HepG2 (cell line): ENCODE results near the gene ETFA. TPM values are rescaled to one million over a fixed set of nuclear protein-coding genes. Genes with fewer than 3 reads are reported as not detected.
A peak's percentile ranks its signal among the peaks of the same experiment; 100 is the strongest.

ENCODE experiments used
- ATAC-seq: fragments of 200-7000 bp; cut with Tn5 transposase; 3 replicates; pipeline ENCODE4 v1.9.1; 2020; ENCODE audit warnings: mild to moderate bottlenecking, moderate library complexity
- BruUV-seq: library from RNA; stranded (reverse); fragments of 400-500 nt; replicated peaks from 2 replicates; lab custom pipeline; 2021; lab: Mats Ljungman, UMichigan
- CTCF ChIA-PET: fragments of 300-600 bp; formaldehyde crosslinking; extraction: SDS; loops from one replicate; lab custom pipeline; 2021; ENCODE audit warnings: low total read pairs, inconsistent platforms, low intra/inter-chr PET ratio; lab: Yijun Ruan, JAX
- POLR2A ChIA-PET: fragments of 350-600 bp; sonication (Branson Sonifier 250); formaldehyde crosslinking; loops from one replicate; lab custom pipeline; 2020; ENCODE audit warnings: antibody characterized with exemption, inconsistent platforms; lab: Yijun Ruan, JAX
- DNase-seq: peaks from one replicate; pipeline ENCODE4 v3.0.0-alpha.2; 2015; ENCODE audit warnings: low spot score
- FAIRE-seq: peaks from 3 replicates; lab custom pipeline; 2011; peaks lifted over from hg19 to GRCh38; lab: Jason Lieb, UNC
- H2AFZ ChIP-seq: one replicate; pipeline ENCODE4 v1.6.1; 2011; ENCODE audit warnings: low read length, inconsistent platforms
- H3K27ac ChIP-seq: fragments of 300-600 bp; 3 replicates; pipeline ENCODE4 v1.8.0; 2011; ENCODE audit warnings: mixed run types, mild to moderate bottlenecking, mixed read lengths, low read length, inconsistent platforms; ENCODE audit not compliant: insufficient read depth; ENCODE audit errors: extremely low read length
- H3K27me3 ChIP-seq, 2 experiments: fragments of 200-600 bp in 1 of 2; 2 replicates in 1 of 2; 3 replicates in 1 of 2; pipeline versions ENCODE4 v1.6.0 to v1.8.0; 2011; ENCODE audit warnings: low read length in 2 of 2, mild to moderate bottlenecking in 2 of 2, moderate library complexity in 2 of 2, inconsistent platforms in 1 of 2; ENCODE audit not compliant: insufficient read depth in 2 of 2, control insufficient read depth in 1 of 2
- H3K36me3 ChIP-seq, 2 experiments: fragments of 200-600 bp in 1 of 2; replicated peaks in 1 of 2; 2 replicates in 1 of 2; 3 replicates in 1 of 2; pipeline versions ENCODE4 v1.5.1 to v1.8.0; 2011; ENCODE audit warnings: low read length in 2 of 2, inconsistent platforms in 1 of 2; ENCODE audit not compliant: insufficient read depth in 2 of 2, control insufficient read depth in 1 of 2
- H3K4me1 ChIP-seq: 2 replicates; pipeline ENCODE4 v1.5.1; 2012; ENCODE audit warnings: low read length, inconsistent platforms; ENCODE audit not compliant: insufficient read depth
- H3K4me2 ChIP-seq: 2 replicates; pipeline ENCODE4 v1.6.0; 2011; ENCODE audit warnings: low read depth, low read length, inconsistent platforms
- H3K4me3 ChIP-seq, 3 experiments: fragments of 200-600 bp in 1 of 3; sonication (generic), shearing (Covaris generic) in 1 of 3; replicated peaks in 1 of 3; 2 replicates each; pipeline ENCODE4 v1.5.1; 2011 to 2016; ENCODE audit warnings: low read length in 3 of 3, inconsistent platforms in 2 of 3, low read depth in 2 of 3, mild to moderate bottlenecking in 2 of 3, control low read depth in 1 of 3, mixed read lengths in 1 of 3; ENCODE audit not compliant: insufficient read depth in 1 of 3
- H3K79me2 ChIP-seq: one replicate; pipeline ENCODE4 v1.6.1; 2011; ENCODE audit warnings: low read length, inconsistent platforms; ENCODE audit not compliant: insufficient read depth
- H3K9ac ChIP-seq: 2 replicates; pipeline ENCODE4 v1.6.0; 2011; ENCODE audit warnings: mild to moderate bottlenecking, low read depth, low read length, inconsistent platforms; ENCODE audit not compliant: insufficient read depth
- H3K9me3 ChIP-seq: 2 replicates; pipeline ENCODE4 v1.5.1; 2012; ENCODE audit warnings: mild to moderate bottlenecking, low read length
- H4K20me1 ChIP-seq: 2 replicates; pipeline ENCODE4 v1.6.0; 2011; ENCODE audit warnings: inconsistent platforms, mild to moderate bottlenecking, low read length, moderate library complexity; ENCODE audit not compliant: insufficient read depth
- NFATC3 ChIP-seq: sonication (generic); formaldehyde crosslinking; IDR thresholded peaks from 2 replicates; pipeline ENCODE4 v1.5.1; 2020; ENCODE audit warnings: mild to moderate bottlenecking, missing genetic modification reagents
- TCF7 ChIP-seq: sonication (generic); IDR thresholded peaks from 2 replicates; pipeline ENCODE4 v1.6.1; 2016; ENCODE audit warnings: antibody characterized with exemption, low read depth
- ZIK1 ChIP-seq: sonication (generic); formaldehyde crosslinking; IDR thresholded peaks from 2 replicates; pipeline ENCODE4 v1.5.0; 2020; ENCODE audit warnings: mild to moderate bottlenecking, low read depth, missing genetic modification reagents, borderline replicate concordance
- ZNF101 ChIP-seq: sonication (generic); formaldehyde crosslinking; IDR thresholded peaks from 2 replicates; pipeline ENCODE4 v1.4.0; 2020; ENCODE audit warnings: mild to moderate bottlenecking, low read depth, missing genetic modification reagents, borderline replicate concordance
- WGBS: methylation state at CpG from one replicate; pipeline ENCODE4 v1.1.6; 2017; ENCODE audit warnings: low lambda C conversion rate; 5-methylcytosine and 5-hydroxymethylcytosine counted together
- in situ Hi-C: cut with HindIII; loops from 2 replicates; pipeline ENCODE4 v1.10.0; 2017; ENCODE audit warnings: low pct_unique_long_range_greater_than_20kb; ENCODE audit not compliant: extremely low pct_ligation_motif_present
- intact Hi-C: fragments of 100-400 bp; cut with micrococcal nuclease; formaldehyde crosslinking; loops from one replicate; pipeline ENCODE4 v1.10.0; 2022; ENCODE audit not compliant: unreplicated experiment
- polyA plus RNA-seq, 8 experiments: library from polyadenylated mRNA; depleted of rRNA in 3 of 8; stranded (reverse) in 7 of 8; unstranded in 1 of 8; fragments of >200 nt; fragmentation: Illumina TruSeq in 4 of 8; extraction: Trizol in 4 of 8; gene quantifications; 2 replicates each; pipeline versions ENCODE4 v1.2.1 to v1.2.3, GENCODE V29; 2011 to 2016; ENCODE audit warnings: low read depth in 4 of 8, missing spikeins in 1 of 8, mixed read lengths in 1 of 8; ENCODE audit not compliant: insufficient read depth in 1 of 8
- total RNA-seq, 5 experiments: library from RNA; depleted of rRNA; stranded (reverse); fragments of >200 nt; fragmentation: Illumina TruSeq; extraction: Trizol; gene quantifications; 2 replicates each; pipeline ENCODE4 v1.2.3, GENCODE V29; 2016; ENCODE audit warnings: low read depth in 1 of 5
- TF ChIP-seq, protein P1 (sequence below): sonication (generic); formaldehyde crosslinking; IDR thresholded peaks from 2 replicates; pipeline ENCODE4 v1.4.0; 2020; ENCODE audit warnings: missing genetic modification reagents
- TF ChIP-seq, protein P2 (sequence below): sonication (generic); formaldehyde crosslinking; IDR thresholded peaks from 2 replicates; pipeline ENCODE4 v1.5.1; 2020; ENCODE audit warnings: mild to moderate bottlenecking, missing genetic modification reagents, moderate library complexity
- TF ChIP-seq, protein P3 (sequence below): sonication (generic); formaldehyde crosslinking; IDR thresholded peaks from 2 replicates; pipeline ENCODE4 v1.4.0; 2020; ENCODE audit warnings: mild to moderate bottlenecking, missing genetic modification reagents
- TF ChIP-seq, protein P4 (sequence below): sonication (generic); formaldehyde crosslinking; IDR thresholded peaks from 2 replicates; pipeline ENCODE4 v1.4.0; 2020; ENCODE audit warnings: missing genetic modification reagents, mild to moderate bottlenecking, borderline replicate concordance

Gene ETFA
- total and polyA plus RNA-seq, 2 of the 13 experiments (the other 11 are each of a cell fraction or from before 2014, with no cell fraction given), result 291 to 396 TPM

DNA sequence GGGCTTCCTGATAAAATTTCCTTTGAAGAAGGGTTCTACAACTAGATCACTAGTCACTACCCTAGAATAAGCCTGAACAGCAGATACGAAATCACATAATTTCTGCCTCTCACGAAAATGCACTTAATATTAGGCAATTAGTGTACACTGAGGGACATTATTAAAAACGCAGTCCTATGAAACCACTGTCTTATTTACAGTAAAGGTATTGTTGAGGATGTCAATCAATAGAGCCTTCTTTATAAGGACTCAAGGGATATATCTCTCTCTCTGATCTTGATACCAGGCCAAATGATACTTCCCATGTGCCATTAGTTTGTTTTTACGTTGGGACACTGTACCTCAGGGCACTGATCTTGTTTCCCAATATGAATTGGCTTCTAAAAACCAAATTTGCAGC lies 59.6 kb downstream of the ETFA start (continued):
- TF ChIP-seq, protein P1, sequence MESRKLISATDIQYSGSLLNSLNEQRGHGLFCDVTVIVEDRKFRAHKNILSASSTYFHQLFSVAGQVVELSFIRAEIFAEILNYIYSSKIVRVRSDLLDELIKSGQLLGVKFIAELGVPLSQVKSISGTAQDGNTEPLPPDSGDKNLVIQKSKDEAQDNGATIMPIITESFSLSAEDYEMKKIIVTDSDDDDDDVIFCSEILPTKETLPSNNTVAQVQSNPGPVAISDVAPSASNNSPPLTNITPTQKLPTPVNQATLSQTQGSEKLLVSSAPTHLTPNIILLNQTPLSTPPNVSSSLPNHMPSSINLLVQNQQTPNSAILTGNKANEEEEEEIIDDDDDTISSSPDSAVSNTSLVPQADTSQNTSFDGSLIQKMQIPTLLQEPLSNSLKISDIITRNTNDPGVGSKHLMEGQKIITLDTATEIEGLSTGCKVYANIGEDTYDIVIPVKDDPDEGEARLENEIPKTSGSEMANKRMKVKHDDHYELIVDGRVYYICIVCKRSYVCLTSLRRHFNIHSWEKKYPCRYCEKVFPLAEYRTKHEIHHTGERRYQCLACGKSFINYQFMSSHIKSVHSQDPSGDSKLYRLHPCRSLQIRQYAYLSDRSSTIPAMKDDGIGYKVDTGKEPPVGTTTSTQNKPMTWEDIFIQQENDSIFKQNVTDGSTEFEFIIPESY (CRISPR knock-in tag), result no peak
- no peak for TF ChIP-seq NFATC3 (CRISPR knock-in tag)
- TF ChIP-seq, protein P2, sequence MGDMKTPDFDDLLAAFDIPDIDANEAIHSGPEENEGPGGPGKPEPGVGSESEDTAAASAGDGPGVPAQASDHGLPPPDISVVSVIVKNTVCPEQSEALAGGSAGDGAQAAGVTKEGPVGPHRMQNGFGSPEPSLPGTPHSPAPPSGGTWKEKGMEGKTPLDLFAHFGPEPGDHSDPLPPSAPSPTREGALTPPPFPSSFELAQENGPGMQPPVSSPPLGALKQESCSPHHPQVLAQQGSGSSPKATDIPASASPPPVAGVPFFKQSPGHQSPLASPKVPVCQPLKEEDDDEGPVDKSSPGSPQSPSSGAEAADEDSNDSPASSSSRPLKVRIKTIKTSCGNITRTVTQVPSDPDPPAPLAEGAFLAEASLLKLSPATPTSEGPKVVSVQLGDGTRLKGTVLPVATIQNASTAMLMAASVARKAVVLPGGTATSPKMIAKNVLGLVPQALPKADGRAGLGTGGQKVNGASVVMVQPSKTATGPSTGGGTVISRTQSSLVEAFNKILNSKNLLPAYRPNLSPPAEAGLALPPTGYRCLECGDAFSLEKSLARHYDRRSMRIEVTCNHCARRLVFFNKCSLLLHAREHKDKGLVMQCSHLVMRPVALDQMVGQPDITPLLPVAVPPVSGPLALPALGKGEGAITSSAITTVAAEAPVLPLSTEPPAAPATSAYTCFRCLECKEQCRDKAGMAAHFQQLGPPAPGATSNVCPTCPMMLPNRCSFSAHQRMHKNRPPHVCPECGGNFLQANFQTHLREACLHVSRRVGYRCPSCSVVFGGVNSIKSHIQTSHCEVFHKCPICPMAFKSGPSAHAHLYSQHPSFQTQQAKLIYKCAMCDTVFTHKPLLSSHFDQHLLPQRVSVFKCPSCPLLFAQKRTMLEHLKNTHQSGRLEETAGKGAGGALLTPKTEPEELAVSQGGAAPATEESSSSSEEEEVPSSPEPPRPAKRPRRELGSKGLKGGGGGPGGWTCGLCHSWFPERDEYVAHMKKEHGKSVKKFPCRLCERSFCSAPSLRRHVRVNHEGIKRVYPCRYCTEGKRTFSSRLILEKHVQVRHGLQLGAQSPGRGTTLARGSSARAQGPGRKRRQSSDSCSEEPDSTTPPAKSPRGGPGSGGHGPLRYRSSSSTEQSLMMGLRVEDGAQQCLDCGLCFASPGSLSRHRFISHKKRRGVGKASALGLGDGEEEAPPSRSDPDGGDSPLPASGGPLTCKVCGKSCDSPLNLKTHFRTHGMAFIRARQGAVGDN (CRISPR knock-in tag), result no peak

DNA sequence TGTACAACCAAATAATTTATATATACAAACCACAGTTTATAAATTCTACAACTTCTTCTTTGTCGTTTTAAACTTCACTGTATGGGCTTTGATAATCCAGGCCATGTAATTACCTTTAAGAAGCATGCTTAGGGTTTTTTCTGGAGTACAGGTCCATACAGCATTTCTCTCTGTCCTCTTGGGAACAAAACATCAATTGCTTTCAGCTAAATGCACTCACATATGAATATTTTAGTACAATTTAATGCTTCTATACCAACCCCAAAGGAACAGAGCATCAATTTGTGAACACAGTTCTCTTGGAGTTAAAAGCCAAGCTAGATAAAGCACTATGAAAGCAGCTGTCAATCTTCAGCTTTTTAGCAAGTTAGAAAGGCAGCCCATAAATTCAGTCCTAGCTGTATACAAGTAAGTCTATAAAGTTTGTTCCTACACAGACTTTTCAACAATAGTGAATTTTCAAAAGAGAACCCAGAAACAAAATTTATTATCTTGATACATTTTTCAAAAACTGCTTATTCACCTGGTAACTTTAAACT lies 66.1 kb downstream of the ETFA start:
- ChIA-PET POLR2A (no interaction called here), CTCF (no interaction called here)
- in situ Hi-C loops (no loop called here), intact Hi-C loops (no loop called here)
- TSS peak; percentile 11 for BruUV-seq
- Histone ChIP-seq H2AFZ (no peak overlapping the region), H3K9ac (no peak overlapping the region), H3K27ac (no peak overlapping the region), H4K20me1 (no peaks in the 10 kb centered on the region), H3K9me3 (no peaks in the 10 kb centered on the region), H3K36me3 (peaks cover 0 to 21% of the 10 kb centered on the region in 2 experiments; a peak in 4 of 5 replicates), H3K4me2 (no peak overlapping the region), H3K27me3 (no peaks in the 10 kb centered on the region), H3K79me2 (no peaks in the 10 kb centered on the region), H3K4me3 (no peak overlapping the region), H3K4me1 (peaks cover 3% of the 10 kb centered on the region; the same call in 1 of the 2 replicates)
- ATAC-seq, result no peak
- DNase-seq, result no peak
- WGBS, result 95% methylated on average over 1 of the region's 1 CpG
- no peak for FAIRE-seq
- TF ChIP-seq ZIK1 (CRISPR knock-in tag), result no peak
- TF ChIP-seq, protein P3, sequence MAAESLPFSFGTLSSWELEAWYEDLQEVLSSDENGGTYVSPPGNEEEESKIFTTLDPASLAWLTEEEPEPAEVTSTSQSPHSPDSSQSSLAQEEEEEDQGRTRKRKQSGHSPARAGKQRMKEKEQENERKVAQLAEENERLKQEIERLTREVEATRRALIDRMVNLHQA (CRISPR knock-in tag), result no peak
- TF ChIP-seq, protein P4, sequence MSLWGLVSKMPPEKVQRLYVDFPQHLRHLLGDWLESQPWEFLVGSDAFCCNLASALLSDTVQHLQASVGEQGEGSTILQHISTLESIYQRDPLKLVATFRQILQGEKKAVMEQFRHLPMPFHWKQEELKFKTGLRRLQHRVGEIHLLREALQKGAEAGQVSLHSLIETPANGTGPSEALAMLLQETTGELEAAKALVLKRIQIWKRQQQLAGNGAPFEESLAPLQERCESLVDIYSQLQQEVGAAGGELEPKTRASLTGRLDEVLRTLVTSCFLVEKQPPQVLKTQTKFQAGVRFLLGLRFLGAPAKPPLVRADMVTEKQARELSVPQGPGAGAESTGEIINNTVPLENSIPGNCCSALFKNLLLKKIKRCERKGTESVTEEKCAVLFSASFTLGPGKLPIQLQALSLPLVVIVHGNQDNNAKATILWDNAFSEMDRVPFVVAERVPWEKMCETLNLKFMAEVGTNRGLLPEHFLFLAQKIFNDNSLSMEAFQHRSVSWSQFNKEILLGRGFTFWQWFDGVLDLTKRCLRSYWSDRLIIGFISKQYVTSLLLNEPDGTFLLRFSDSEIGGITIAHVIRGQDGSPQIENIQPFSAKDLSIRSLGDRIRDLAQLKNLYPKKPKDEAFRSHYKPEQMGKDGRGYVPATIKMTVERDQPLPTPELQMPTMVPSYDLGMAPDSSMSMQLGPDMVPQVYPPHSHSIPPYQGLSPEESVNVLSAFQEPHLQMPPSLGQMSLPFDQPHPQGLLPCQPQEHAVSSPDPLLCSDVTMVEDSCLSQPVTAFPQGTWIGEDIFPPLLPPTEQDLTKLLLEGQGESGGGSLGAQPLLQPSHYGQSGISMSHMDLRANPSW (CRISPR knock-in tag), result no peak
- no peak for TF ChIP-seq TCF7
- TF ChIP-seq ZNF101, result no peak
